OCI-LY3 (cell line): ENCODE data around the gene PEPD.

Source experiments
- EZH2phosphoT487 ChIP-seq: fragments of 200-600 bp; shearing (Covaris generic); IDR thresholded peaks from 2 replicates; pipeline ENCODE4 v1.6.1; 2018; ENCODE audit warnings: antibody characterized with exemption, mixed run types, low read depth
- TF ChIP-seq, protein P1 (sequence below): fragments of 200-600, 300-600 bp; sonication (generic); IDR thresholded peaks from 2 replicates; pipeline ENCODE4 v1.5.1; 2014; ENCODE audit warnings: antibody characterized with exemption, low read length, low read depth

DNA sequence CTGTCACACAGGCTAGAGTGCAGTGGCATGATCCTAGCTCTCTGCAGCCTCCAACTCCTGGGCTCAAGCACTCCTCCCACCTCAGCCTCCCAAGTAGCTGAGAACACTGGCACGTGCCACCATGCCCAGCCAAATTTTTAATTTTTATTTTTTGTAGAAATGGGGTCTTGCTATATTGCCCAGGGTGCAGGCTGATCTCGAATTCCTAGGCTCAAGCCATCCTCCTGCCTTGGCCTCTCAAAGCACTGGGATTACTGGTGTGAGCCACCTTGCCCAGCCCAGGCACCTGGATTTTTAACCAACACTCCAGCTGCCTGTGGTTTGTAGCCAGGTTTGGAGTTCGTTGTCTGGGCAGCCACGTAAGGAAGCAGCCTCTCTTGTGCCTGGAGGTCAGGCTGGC lies 9.3 kb upstream of the PEPD start:
- TF ChIP-seq EZH2phosphoT487, result no peak
- TF ChIP-seq, protein P1, sequence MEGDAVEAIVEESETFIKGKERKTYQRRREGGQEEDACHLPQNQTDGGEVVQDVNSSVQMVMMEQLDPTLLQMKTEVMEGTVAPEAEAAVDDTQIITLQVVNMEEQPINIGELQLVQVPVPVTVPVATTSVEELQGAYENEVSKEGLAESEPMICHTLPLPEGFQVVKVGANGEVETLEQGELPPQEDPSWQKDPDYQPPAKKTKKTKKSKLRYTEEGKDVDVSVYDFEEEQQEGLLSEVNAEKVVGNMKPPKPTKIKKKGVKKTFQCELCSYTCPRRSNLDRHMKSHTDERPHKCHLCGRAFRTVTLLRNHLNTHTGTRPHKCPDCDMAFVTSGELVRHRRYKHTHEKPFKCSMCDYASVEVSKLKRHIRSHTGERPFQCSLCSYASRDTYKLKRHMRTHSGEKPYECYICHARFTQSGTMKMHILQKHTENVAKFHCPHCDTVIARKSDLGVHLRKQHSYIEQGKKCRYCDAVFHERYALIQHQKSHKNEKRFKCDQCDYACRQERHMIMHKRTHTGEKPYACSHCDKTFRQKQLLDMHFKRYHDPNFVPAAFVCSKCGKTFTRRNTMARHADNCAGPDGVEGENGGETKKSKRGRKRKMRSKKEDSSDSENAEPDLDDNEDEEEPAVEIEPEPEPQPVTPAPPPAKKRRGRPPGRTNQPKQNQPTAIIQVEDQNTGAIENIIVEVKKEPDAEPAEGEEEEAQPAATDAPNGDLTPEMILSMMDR, result no peak
